Measurements from ENCODE around the gene USP9Y. TPM values are rescaled to one million over a fixed set of nuclear protein-coding genes. Genes with fewer than 3 reads are reported as not detected.

USP9Y gene
- total RNA-seq, 2 experiments from 2014 or later, result 12.4 to 15.6 TPM

DNA sequence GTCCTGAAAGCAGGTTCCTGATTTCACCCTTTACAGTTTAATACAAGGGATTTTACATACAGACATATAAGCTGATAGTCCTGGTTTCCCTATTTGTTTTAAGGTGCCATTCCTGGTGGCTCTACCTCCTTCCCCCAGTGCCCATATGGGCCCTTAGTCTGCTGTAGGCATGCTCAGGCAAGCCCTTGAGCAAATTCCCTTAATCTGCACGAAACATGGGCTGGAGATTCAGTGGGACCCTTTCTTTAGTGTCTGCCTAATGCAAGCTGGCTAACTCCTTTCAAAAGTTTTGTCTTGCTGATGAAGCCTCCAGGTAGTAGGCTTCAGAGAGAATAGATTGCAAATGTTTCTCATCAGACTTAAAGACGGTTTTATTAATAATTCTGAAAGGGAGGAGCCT lies 22.9 kb upstream of the USP9Y start:
- Histone ChIP-seq H4K20me1 (ENCODE audit: insufficient read depth, low read length) (no peaks in the 10 kb centered on the region), H3K79me2 (ENCODE audit: insufficient read depth, low read depth, low read length) (peaks cover 61% of the 10 kb centered on the region), H3K4me2 (ENCODE audit: low read length) (no peak overlapping the region), H3K4me1 (ENCODE audit: insufficient read depth, low read length, poor library complexity, severe bottlenecking) (no peaks in the 10 kb centered on the region), H3K27ac (ENCODE audit: low read depth, low read length, poor library complexity, severe bottlenecking) (no peak overlapping the region), H3K9me3 (ENCODE audit: low read length) (0 out of 2 replicates have a peak, but pooled peaks cover 5% of the 10 kb centered on the region), H3K9me2 (ENCODE audit: insufficient read depth, low read length) (no peaks in the 10 kb centered on the region), H2AFZ (ENCODE audit: low read length) (no peak overlapping the region), H3K4me3 (ENCODE audit: low read depth, low read length, poor library complexity, severe bottlenecking) (no peak overlapping the region), H3K36me3 (ENCODE audit: insufficient read depth, low read length) (peaks cover 70% of the 10 kb centered on the region)
- BruUV-seq (replicated peaks), result no TSS peak
- POLR2A ChIA-PET, result no interaction called here
- CTCF ChIA-PET (ENCODE audit: unreplicated experiment), result no interaction called here
- no peak for DNase-seq (ENCODE audit: low spot score)
- no peak for TF ChIP-seq EZH2phosphoT487 (IDR thresholded peaks at IDR 0.05; ENCODE audit: borderline replicate concordance, low read depth, low read length)
- TF ChIP-seq CTCF (conservative IDR thresholded peaks at IDR 0.05; ENCODE audit: low read length), result no peak
- intact Hi-C loops (cut with micrococcal nuclease; ENCODE audit: unreplicated experiment), result no loop called here

GRCh38 chrY:12681535-12681934 lies 19.5 kb upstream of the USP9Y start:
- no peaks in the 10 kb centered on the region for H3K4me1 ChIP-seq (ENCODE audit: insufficient read depth, low read length, poor library complexity, severe bottlenecking)
- ChIA-PET CTCF (ENCODE audit: unreplicated experiment) (no interaction called here), POLR2A (interaction anchor here (0.9 to 1.3 kb wide), 2 partner anchors 11 to 17 kb away, joined by 4 to 9 read pairs; no protein-coding TSS in a partner anchor)
- no peaks in the 10 kb centered on the region for H4K20me1 ChIP-seq (ENCODE audit: insufficient read depth, low read length)
- intact Hi-C loops (cut with micrococcal nuclease; ENCODE audit: unreplicated experiment), result no loop called here
- H3K9me2 ChIP-seq (ENCODE audit: insufficient read depth, low read length), result no peaks in the 10 kb centered on the region
- H3K4me2 ChIP-seq (ENCODE audit: low read length), result no peak overlapping the region
- H3K4me3 ChIP-seq (ENCODE audit: low read depth, low read length, poor library complexity, severe bottlenecking), result no peak overlapping the region
- H3K27ac ChIP-seq (ENCODE audit: low read depth, low read length, poor library complexity, severe bottlenecking), result no peak overlapping the region
- 0 out of 2 replicates have a peak, but pooled peaks cover 2% of the 10 kb centered on the region for H3K9me3 ChIP-seq (ENCODE audit: low read length)
- BruUV-seq (replicated peaks), result no TSS peak
- H2AFZ ChIP-seq (ENCODE audit: low read length), result no peak overlapping the region
- H3K36me3 ChIP-seq (ENCODE audit: insufficient read depth, low read length), result peaks cover 62% of the 10 kb centered on the region
- H3K79me2 ChIP-seq (ENCODE audit: insufficient read depth, low read depth, low read length), result peaks cover 53% of the 10 kb centered on the region
- DNase-seq (ENCODE audit: low spot score), result no peak
- no peak for TF ChIP-seq EZH2phosphoT487 (IDR thresholded peaks at IDR 0.05; ENCODE audit: borderline replicate concordance, low read depth, low read length)
- TF ChIP-seq CTCF (conservative IDR thresholded peaks at IDR 0.05; ENCODE audit: low read length), result no peak

GRCh38 chrY:12688337-12688736 lies 12.7 kb upstream of the USP9Y start:
- H3K4me1 ChIP-seq (ENCODE audit: insufficient read depth, low read length, poor library complexity, severe bottlenecking), result no peaks in the 10 kb centered on the region
- H3K36me3 ChIP-seq (ENCODE audit: insufficient read depth, low read length), result peaks cover 86% of the 10 kb centered on the region
- no TSS peak for BruUV-seq (replicated peaks)
- no peak overlapping the region for H3K27ac ChIP-seq (ENCODE audit: low read depth, low read length, poor library complexity, severe bottlenecking)
- no peak overlapping the region for H3K4me3 ChIP-seq (ENCODE audit: low read depth, low read length, poor library complexity, severe bottlenecking)
- H3K4me2 ChIP-seq (ENCODE audit: low read length), result no peak overlapping the region
- CTCF ChIA-PET (ENCODE audit: unreplicated experiment), result no interaction called here
- H3K9me2 ChIP-seq (ENCODE audit: insufficient read depth, low read length), result no peaks in the 10 kb centered on the region
- H3K9me3 ChIP-seq (ENCODE audit: low read length), result 0 out of 2 replicates have a peak, but pooled peaks cover 7% of the 10 kb centered on the region
- DNase-seq (ENCODE audit: low spot score), result no peak
- POLR2A ChIA-PET, result interaction anchor here (2.2 kb wide), 1 partner anchor 20 kb away, joined by 5 read pairs; no protein-coding TSS in a partner anchor
- intact Hi-C loops (cut with micrococcal nuclease; ENCODE audit: unreplicated experiment), result no loop called here
- no peaks in the 10 kb centered on the region for H4K20me1 ChIP-seq (ENCODE audit: insufficient read depth, low read length)
- TF ChIP-seq EZH2phosphoT487 (IDR thresholded peaks at IDR 0.05; ENCODE audit: borderline replicate concordance, low read depth, low read length) (no peak), CTCF (conservative IDR thresholded peaks at IDR 0.05; ENCODE audit: low read length) (no peak)
- no peak overlapping the region for H2AFZ ChIP-seq (ENCODE audit: low read length)
- H3K79me2 ChIP-seq (ENCODE audit: insufficient read depth, low read depth, low read length), result peaks cover 15% of the 10 kb centered on the region; the same call in 1 of the 2 replicates

Measured in OCI-LY7 (cell line).